OCI-LY7 (cell line): ENCODE measurements around the gene DHX29. TPM values are rescaled to one million over a fixed set of nuclear protein-coding genes. Genes with fewer than 3 reads are reported as not detected.

Source experiments
- BruUV-seq: library from RNA; stranded (reverse); fragments of 400-500 nt; replicated peaks from 2 replicates; lab custom pipeline; 2021; lab: Mats Ljungman, UMichigan
- CTCF ChIA-PET: fragments of 300-600 bp; sonication (Branson Sonifier 250); formaldehyde crosslinking; loops from one replicate; lab custom pipeline; 2022; ENCODE audit warnings: antibody characterized with exemption; ENCODE audit not compliant: unreplicated experiment; lab: Charles Lee
- POLR2A ChIA-PET: fragments of 300-600 bp; sonication (Branson Sonifier 250); formaldehyde crosslinking; loops from one replicate; lab custom pipeline; 2022; ENCODE audit warnings: antibody characterized with exemption; lab: Charles Lee
- DNase-seq: peaks from one replicate; pipeline ENCODE4 v3.0.0-alpha.2; 2015; ENCODE audit warnings: low spot score
- H2AFZ ChIP-seq: fragments of 200-600 bp; sonication (generic), shearing (Covaris generic); 2 replicates; pipeline ENCODE4 v1.6.1; 2014; ENCODE audit warnings: mild to moderate bottlenecking, antibody characterized with exemption, low read length, moderate library complexity
- H3K27ac ChIP-seq: fragments of 200-600 bp; sonication (generic); 2 replicates; pipeline ENCODE4 v1.5.1; 2014; ENCODE audit warnings: mixed run types, low read depth, mild to moderate bottlenecking, moderate library complexity, low read length, inconsistent platforms; ENCODE audit not compliant: poor library complexity, severe bottlenecking
- H3K36me3 ChIP-seq: fragments of 200-600 bp; sonication (generic); 2 replicates; pipeline ENCODE4 v1.6.1; 2014; ENCODE audit warnings: mild to moderate bottlenecking, antibody characterized with exemption, low read length, moderate library complexity, mixed read lengths; ENCODE audit not compliant: insufficient read depth
- H3K4me1 ChIP-seq: fragments of 200-600 bp; sonication (generic); 2 replicates; pipeline ENCODE4 v1.5.1; 2014; ENCODE audit warnings: mild to moderate bottlenecking, low read length; ENCODE audit not compliant: insufficient read depth, poor library complexity, severe bottlenecking
- H3K4me2 ChIP-seq: fragments of 200-600 bp; sonication (generic); 2 replicates; pipeline ENCODE4 v1.6.1; 2014; ENCODE audit warnings: mild to moderate bottlenecking, low read length
- H3K4me3 ChIP-seq: fragments of 200-600 bp; sonication (generic); 2 replicates; pipeline ENCODE4 v1.5.1; 2014; ENCODE audit warnings: mild to moderate bottlenecking, low read depth, low read length; ENCODE audit not compliant: poor library complexity, severe bottlenecking
- H3K79me2 ChIP-seq: fragments of 200-600 bp; sonication (generic); 2 replicates; pipeline ENCODE4 v1.6.1; 2016; ENCODE audit warnings: low read depth, mild to moderate bottlenecking, low read length, moderate library complexity, mixed read lengths; ENCODE audit not compliant: insufficient read depth
- H3K9me2 ChIP-seq: fragments of 200-600 bp; sonication (generic); 2 replicates; pipeline ENCODE4 v1.6.1; 2016; ENCODE audit warnings: mild to moderate bottlenecking, low read length, mixed read lengths; ENCODE audit not compliant: insufficient read depth
- H3K9me3 ChIP-seq: fragments of 200-600 bp; sonication (generic); 2 replicates; pipeline ENCODE4 v1.6.1; 2014; ENCODE audit warnings: mild to moderate bottlenecking, mixed run types, low read length, mixed read lengths
- H4K20me1 ChIP-seq: fragments of 200-600 bp; sonication (generic); 2 replicates; pipeline ENCODE4 v1.6.1; 2014; ENCODE audit warnings: mild to moderate bottlenecking, antibody characterized with exemption, low read length, moderate library complexity, mixed read lengths; ENCODE audit not compliant: insufficient read depth
- EZH2phosphoT487 ChIP-seq: fragments of 200-600 bp; sonication (generic); IDR thresholded peaks from 2 replicates; pipeline ENCODE4 v1.6.1; 2018; ENCODE audit warnings: low read depth, borderline replicate concordance, mild to moderate bottlenecking, mixed run types, antibody characterized with exemption, low read length, moderate library complexity, mixed read lengths
- intact Hi-C: fragments of 100-400 bp; cut with micrococcal nuclease; formaldehyde crosslinking; loops from one replicate; pipeline ENCODE4 v1.10.0; 2022; ENCODE audit not compliant: unreplicated experiment
- total RNA-seq, 2 experiments: library from RNA; depleted of rRNA in 1 of 2; stranded (reverse); fragments of >200 nt in 1 of 2; shearing (Covaris generic) in 1 of 2; gene quantifications; 2 replicates each; pipeline ENCODE4 v1.2.3, GENCODE V29; 2014 to 2022
- TF ChIP-seq, protein P1 (sequence below): fragments of 200-600 bp; sonication (generic); conservative IDR thresholded peaks from 2 replicates; pipeline ENCODE4 v1.5.1; 2014; ENCODE audit warnings: mild to moderate bottlenecking, antibody characterized with exemption, low read length, moderate library complexity, mixed read lengths

DHX29 gene
- total RNA-seq, 2 experiments from 2014 or later, result 12.7 to 19.9 TPM

DNA sequence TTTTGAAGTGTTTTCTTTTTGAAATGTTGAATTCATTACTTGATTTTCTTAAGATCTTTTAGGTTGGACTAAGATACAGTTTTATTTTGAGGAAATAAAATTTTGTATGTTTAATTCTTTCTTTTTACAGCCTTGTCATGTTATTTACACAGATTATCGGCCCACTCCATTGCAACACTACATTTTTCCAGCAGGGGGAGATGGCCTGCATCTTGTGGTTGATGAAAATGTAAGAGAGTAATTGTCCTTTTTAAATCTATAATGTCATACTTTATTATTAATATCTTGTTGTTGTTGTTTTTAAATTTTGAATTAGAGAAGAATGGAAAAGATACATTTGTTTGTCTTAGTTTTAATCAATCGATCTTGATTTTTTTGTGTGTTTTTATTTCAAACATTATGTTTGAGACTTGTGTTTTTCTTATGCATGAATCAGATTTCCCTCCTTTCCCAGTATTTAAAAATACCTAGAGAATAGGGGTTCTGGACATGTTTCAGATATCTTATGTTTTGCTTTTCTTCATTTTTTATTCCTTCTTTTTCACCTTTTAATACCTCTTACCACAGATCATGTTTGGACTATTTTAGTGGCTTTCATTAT lies 37.0 kb upstream of the DHX29 start:
- no TSS peak for BruUV-seq
- H3K4me3 ChIP-seq, result no peak overlapping the region
- H4K20me1 ChIP-seq, result no peaks in the 10 kb centered on the region
- H3K9me3 ChIP-seq, result no peaks in the 10 kb centered on the region
- ChIA-PET CTCF (no interaction called here), POLR2A (interaction anchor here (1.0 kb wide), 1 partner anchor 347 kb away, joined by 3 read pairs; no protein-coding TSS in a partner anchor)
- H2AFZ ChIP-seq, result no peak overlapping the region
- no peaks in the 10 kb centered on the region for H3K4me1 ChIP-seq
- peak; percentile 49 for DNase-seq
- no peak for TF ChIP-seq EZH2phosphoT487
- TF ChIP-seq, protein P1, sequence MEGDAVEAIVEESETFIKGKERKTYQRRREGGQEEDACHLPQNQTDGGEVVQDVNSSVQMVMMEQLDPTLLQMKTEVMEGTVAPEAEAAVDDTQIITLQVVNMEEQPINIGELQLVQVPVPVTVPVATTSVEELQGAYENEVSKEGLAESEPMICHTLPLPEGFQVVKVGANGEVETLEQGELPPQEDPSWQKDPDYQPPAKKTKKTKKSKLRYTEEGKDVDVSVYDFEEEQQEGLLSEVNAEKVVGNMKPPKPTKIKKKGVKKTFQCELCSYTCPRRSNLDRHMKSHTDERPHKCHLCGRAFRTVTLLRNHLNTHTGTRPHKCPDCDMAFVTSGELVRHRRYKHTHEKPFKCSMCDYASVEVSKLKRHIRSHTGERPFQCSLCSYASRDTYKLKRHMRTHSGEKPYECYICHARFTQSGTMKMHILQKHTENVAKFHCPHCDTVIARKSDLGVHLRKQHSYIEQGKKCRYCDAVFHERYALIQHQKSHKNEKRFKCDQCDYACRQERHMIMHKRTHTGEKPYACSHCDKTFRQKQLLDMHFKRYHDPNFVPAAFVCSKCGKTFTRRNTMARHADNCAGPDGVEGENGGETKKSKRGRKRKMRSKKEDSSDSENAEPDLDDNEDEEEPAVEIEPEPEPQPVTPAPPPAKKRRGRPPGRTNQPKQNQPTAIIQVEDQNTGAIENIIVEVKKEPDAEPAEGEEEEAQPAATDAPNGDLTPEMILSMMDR, result peak; percentile 92
- no peak overlapping the region for H3K27ac ChIP-seq
- peaks cover 95% of the 10 kb centered on the region for H3K36me3 ChIP-seq
- no peaks in the 10 kb centered on the region for H3K9me2 ChIP-seq
- intact Hi-C loops, result loop anchor here (2.0 kb wide), 1 partner anchor 346 kb away; no protein-coding TSS in a partner anchor
- peaks cover 13% of the 10 kb centered on the region; the same call in 1 of the 2 replicates for H3K79me2 ChIP-seq
- H3K4me2 ChIP-seq, result no peak overlapping the region

DNA sequence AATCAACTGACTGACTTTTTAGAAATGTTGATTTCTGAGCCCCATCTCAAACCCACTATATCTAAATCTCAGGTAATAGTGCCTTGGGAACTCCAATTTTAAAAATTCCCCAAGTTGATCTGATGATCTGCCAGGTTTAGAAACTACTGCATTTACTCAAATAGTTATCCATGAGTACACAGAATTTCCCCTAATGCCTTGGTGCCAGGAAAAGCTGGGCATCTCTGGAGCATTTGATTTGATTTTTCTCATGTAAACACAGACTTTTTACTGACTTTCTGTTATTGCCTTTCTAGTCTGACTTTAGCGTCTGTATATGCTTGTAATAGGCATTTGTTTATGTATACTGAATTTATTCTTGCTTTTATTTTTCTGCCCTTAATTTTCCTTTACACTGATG lies 36.1 kb upstream of the DHX29 start:
- Histone ChIP-seq H3K27ac (no peak overlapping the region), H3K4me3 (no peak overlapping the region), H2AFZ (no peak overlapping the region), H4K20me1 (no peaks in the 10 kb centered on the region), H3K9me3 (no peaks in the 10 kb centered on the region), H3K4me1 (no peaks in the 10 kb centered on the region), H3K36me3 (peaks cover 95% of the 10 kb centered on the region), H3K4me2 (no peak overlapping the region), H3K9me2 (no peaks in the 10 kb centered on the region), H3K79me2 (peaks cover 22% of the 10 kb centered on the region; the same call in 1 of the 2 replicates)
- intact Hi-C loops, result loop anchor here (2.0 kb wide), 1 partner anchor 347 kb away; no protein-coding TSS in a partner anchor
- ChIA-PET CTCF (no interaction called here), POLR2A (interaction anchor here (1.0 kb wide), 1 partner anchor 348 kb away, joined by 3 read pairs; no protein-coding TSS in a partner anchor)
- no peak for DNase-seq
- no peak for TF ChIP-seq EZH2phosphoT487
- TF ChIP-seq, protein P1, result no peak
- no TSS peak for BruUV-seq

DNA sequence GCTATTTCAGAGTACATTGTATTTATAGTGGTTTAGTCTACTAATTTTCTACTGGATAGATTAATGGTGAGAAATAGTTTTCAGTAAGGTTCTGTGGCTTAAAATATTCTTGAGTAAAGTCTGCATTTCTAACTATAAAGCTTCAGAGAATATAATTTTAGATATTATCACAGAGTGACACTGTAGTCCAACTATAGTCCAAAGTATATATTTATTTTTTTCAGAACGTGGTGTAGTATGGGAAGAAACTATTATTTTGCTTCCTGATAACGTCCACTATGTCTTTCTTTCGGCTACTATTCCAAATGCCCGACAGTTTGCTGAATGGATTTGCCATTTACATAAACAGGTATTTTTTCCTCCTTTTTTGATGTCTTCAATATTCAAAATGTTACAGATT lies 35.6 kb upstream of the DHX29 start:
- Histone ChIP-seq H2AFZ (no peak overlapping the region), H3K36me3 (peaks cover 94% of the 10 kb centered on the region), H3K4me2 (no peak overlapping the region), H3K79me2 (peaks cover 27% of the 10 kb centered on the region; the same call in 1 of the 2 replicates), H3K27ac (no peak overlapping the region), H3K4me1 (no peaks in the 10 kb centered on the region), H4K20me1 (no peaks in the 10 kb centered on the region), H3K9me2 (no peaks in the 10 kb centered on the region), H3K9me3 (no peaks in the 10 kb centered on the region), H3K4me3 (no peak overlapping the region)
- ChIA-PET CTCF (no interaction called here), POLR2A (interaction anchor here (0.6 to 1.1 kb wide), 3 partner anchors 36 to 1898 kb away, joined by 3 to 5 read pairs (median 3); partner anchors contain the start of gene DHX29)
- TF ChIP-seq, protein P1, result no peak
- no peak for TF ChIP-seq EZH2phosphoT487
- DNase-seq, result no peak
- no TSS peak for BruUV-seq
- intact Hi-C loops, result no loop called here
